ENCODE data around the gene FIGN.

FIGN gene

DNA sequence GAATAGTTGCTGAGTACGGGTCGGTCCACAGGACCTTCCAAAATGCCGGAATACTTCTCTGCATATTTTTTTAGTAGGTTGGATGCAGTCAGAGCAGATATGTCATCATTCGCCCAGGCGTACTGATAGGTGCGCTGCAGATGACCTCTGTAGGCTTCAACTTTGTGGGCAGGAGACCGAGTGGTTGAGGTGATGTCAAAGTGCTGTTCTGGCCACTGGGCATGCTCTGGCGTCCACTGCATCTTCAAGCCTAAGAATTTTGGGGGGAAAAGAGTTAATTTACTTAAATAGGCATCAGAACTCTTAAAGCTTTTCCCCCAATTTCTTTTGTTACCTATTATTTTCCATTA is 124.3 kb downstream of the FIGN start:
- TF ChIP-seq, protein P1, sequence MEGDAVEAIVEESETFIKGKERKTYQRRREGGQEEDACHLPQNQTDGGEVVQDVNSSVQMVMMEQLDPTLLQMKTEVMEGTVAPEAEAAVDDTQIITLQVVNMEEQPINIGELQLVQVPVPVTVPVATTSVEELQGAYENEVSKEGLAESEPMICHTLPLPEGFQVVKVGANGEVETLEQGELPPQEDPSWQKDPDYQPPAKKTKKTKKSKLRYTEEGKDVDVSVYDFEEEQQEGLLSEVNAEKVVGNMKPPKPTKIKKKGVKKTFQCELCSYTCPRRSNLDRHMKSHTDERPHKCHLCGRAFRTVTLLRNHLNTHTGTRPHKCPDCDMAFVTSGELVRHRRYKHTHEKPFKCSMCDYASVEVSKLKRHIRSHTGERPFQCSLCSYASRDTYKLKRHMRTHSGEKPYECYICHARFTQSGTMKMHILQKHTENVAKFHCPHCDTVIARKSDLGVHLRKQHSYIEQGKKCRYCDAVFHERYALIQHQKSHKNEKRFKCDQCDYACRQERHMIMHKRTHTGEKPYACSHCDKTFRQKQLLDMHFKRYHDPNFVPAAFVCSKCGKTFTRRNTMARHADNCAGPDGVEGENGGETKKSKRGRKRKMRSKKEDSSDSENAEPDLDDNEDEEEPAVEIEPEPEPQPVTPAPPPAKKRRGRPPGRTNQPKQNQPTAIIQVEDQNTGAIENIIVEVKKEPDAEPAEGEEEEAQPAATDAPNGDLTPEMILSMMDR (conservative IDR thresholded peaks at IDR 0.05; ENCODE audit: low read depth, low read length), result no peak
- H4K20me1 ChIP-seq (ENCODE audit: insufficient read depth), result no peaks in the 10 kb centered on the region
- no peaks in the 10 kb centered on the region for H3K27me3 ChIP-seq (ENCODE audit: insufficient read depth, low read depth)
- H3K27ac ChIP-seq, result no peak overlapping the region
- no peak overlapping the region for H3K4me3 ChIP-seq (IDR thresholded peaks at IDR 0.05; ENCODE audit: insufficient read depth, low read depth, low read length)
- no peak overlapping the region for H3K9ac ChIP-seq
- no peak overlapping the region for H2AFZ ChIP-seq (ENCODE audit: low read depth)
- no peak overlapping the region for H3K4me2 ChIP-seq
- no peaks in the 10 kb centered on the region for H3K36me3 ChIP-seq (ENCODE audit: insufficient read depth)
- H3K4me1 ChIP-seq (ENCODE audit: low read depth, poor library complexity, severe bottlenecking), result no peaks in the 10 kb centered on the region
- no peaks in the 10 kb centered on the region for H3K79me2 ChIP-seq (ENCODE audit: insufficient read depth, low read depth)

- Histone ChIP-seq H4K20me1 (ENCODE audit: insufficient read depth) (no peaks in the 10 kb centered on the region), H3K27me3 (ENCODE audit: insufficient read depth, low read depth) (no peaks in the 10 kb centered on the region), H3K4me2 (no peak overlapping the region), H3K9ac (no peak overlapping the region), H3K27ac (no peak overlapping the region), H3K4me3 (IDR thresholded peaks at IDR 0.05; ENCODE audit: insufficient read depth, low read depth, low read length) (no peak overlapping the region), H3K36me3 (ENCODE audit: insufficient read depth) (no peaks in the 10 kb centered on the region), H3K79me2 (ENCODE audit: insufficient read depth, low read depth) (no peaks in the 10 kb centered on the region), H2AFZ (ENCODE audit: low read depth) (no peak overlapping the region), H3K4me1 (ENCODE audit: low read depth, poor library complexity, severe bottlenecking) (no peaks in the 10 kb centered on the region)
- TF ChIP-seq, protein P1 (conservative IDR thresholded peaks at IDR 0.05; ENCODE audit: low read depth, low read length), result no peak
Observed at GRCh38 chr2:163610817-163611556, 124.8 kb downstream of the FIGN start.

GRCh38 chr2:163607630-163608029 is 128.2 kb downstream of the FIGN start:
- Histone ChIP-seq H4K20me1 (ENCODE audit: insufficient read depth) (no peaks in the 10 kb centered on the region), H3K9ac (no peak overlapping the region), H3K36me3 (ENCODE audit: insufficient read depth) (no peaks in the 10 kb centered on the region), H3K4me1 (ENCODE audit: low read depth, poor library complexity, severe bottlenecking) (no peaks in the 10 kb centered on the region), H3K27ac (no peak overlapping the region), H3K79me2 (ENCODE audit: insufficient read depth, low read depth) (no peaks in the 10 kb centered on the region), H3K4me3 (IDR thresholded peaks at IDR 0.05; ENCODE audit: insufficient read depth, low read depth, low read length) (no peak overlapping the region), H3K4me2 (no peak overlapping the region), H3K27me3 (ENCODE audit: insufficient read depth, low read depth) (no peaks in the 10 kb centered on the region), H2AFZ (ENCODE audit: low read depth) (no peak overlapping the region)
- TF ChIP-seq, protein P1 (conservative IDR thresholded peaks at IDR 0.05; ENCODE audit: low read depth, low read length), result no peak

- Histone ChIP-seq H3K79me2 (ENCODE audit: insufficient read depth, low read depth) (no peaks in the 10 kb centered on the region), H3K36me3 (ENCODE audit: insufficient read depth) (no peaks in the 10 kb centered on the region), H3K27me3 (ENCODE audit: insufficient read depth, low read depth) (no peaks in the 10 kb centered on the region), H3K4me1 (ENCODE audit: low read depth, poor library complexity, severe bottlenecking) (no peaks in the 10 kb centered on the region), H3K4me3 (IDR thresholded peaks at IDR 0.05; ENCODE audit: insufficient read depth, low read depth, low read length) (no peak overlapping the region), H2AFZ (ENCODE audit: low read depth) (no peak overlapping the region), H3K4me2 (no peak overlapping the region), H3K27ac (no peak overlapping the region), H4K20me1 (ENCODE audit: insufficient read depth) (no peaks in the 10 kb centered on the region), H3K9ac (no peak overlapping the region)
- TF ChIP-seq, protein P1 (conservative IDR thresholded peaks at IDR 0.05; ENCODE audit: low read depth, low read length), result no peak
Observed at GRCh38 chr2:163606878-163607277, 128.9 kb downstream of the FIGN start.
